ENCODE measurements around the gene MEIOB.

MEIOB gene

DNA sequence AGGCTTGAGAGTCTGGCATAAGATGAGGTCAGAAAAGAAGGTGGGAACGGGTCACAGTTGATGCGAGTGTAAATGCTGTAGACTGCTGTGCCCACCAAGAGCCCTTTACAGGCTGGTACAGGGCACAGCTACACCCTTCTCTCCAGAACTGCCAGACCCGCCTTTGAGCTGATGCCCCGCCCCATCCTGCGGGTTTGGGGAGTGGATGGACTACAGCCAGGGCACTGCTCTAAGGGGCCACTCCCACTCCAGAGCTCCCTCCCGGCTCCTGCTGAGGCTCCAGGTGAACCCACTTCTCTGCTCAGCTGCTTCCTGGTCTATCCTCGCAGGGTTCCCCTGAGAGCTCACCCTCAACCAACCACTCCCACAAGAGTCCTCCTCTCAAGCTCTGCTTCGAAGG is 12.3 kb downstream of the MEIOB start:
- DNase-seq (ENCODE audit: low read depth) = no peak

DNA sequence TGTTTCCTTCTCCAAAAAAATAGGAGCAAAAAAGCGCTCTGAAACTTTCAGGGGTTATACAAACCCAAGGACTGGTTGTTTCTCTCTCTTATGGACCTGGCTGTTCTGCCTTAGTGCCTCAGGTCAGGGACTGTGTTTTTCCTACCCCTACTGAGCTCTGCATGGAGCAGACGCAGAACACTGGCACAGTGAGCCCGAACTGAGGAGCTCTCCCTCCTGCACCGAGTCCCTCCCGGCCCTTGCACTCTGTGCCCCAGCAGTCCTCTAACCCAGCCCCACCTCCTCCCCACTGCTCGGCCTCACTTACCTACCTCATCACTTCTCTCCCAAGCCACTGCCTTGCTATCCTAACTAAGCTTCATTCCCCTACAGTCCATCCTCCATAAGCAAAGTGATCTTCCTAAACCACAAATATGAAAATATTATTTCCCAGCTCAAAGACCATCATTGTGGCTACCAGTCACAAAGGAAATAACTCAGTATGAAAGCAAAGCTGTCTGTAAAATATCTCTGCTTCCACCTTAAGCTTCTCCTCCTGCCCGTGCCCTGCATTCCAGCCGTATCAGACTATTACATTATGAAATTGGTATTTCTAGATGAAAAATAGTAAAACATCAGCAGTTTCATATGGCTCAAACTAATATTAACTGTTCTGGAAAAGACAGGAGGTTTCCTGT is 13.6 kb downstream of the MEIOB start:
- TF ChIP-seq CTCF (conservative IDR thresholded peaks at IDR 0.05; ENCODE audit: low read length) = no peak
- no peak overlapping the region for H3K4me3 ChIP-seq (ENCODE audit: low read length)
- no peak for DNase-seq (ENCODE audit: low read depth)

More for the DNA sequence above, 12.3 kb downstream of the MEIOB start:
- H3K4me3 ChIP-seq (ENCODE audit: low read length) = no peak overlapping the region
- no peak for TF ChIP-seq CTCF (conservative IDR thresholded peaks at IDR 0.05; ENCODE audit: low read length)

DNA sequence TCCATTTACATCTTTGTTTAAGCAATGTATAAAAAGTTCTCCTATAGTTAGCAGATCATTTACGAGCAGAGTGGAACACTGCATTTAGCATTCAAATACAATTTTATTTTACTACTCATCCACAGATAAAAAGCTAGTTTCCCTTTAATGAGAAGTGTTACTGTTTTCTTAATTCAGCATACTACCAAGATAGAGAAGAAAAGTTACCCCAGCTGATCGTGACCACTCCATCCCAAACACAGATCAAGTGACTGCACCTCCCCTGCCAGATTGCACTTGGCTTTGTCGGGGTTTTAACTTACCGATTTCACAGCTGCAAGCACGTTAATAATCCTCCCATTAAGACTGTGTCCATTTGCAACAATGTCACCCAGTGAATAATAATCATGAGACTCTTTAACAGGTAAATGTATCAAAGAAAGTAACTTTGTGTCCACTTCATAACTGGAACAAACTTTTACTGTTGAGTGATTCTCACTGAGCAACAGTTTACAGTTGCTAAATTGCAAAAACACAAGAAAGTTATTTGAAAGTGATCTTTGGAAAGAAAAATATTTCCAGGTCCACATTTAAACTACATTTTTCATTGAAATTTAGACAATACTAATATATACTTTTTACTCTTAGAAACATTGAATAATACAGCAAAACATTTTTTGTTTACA is 14.4 kb downstream of the MEIOB start:
- TF ChIP-seq CTCF (conservative IDR thresholded peaks at IDR 0.05; ENCODE audit: low read length) = no peak

GRCh38 chr16:1851793-1852192 is 20.2 kb downstream of the MEIOB start:
- no peak for DNase-seq (ENCODE audit: low read depth)
- no peak overlapping the region for H3K4me3 ChIP-seq (ENCODE audit: low read length)
- no peak for TF ChIP-seq CTCF (conservative IDR thresholded peaks at IDR 0.05; ENCODE audit: low read length)

More for the DNA sequence above, 14.4 kb downstream of the MEIOB start:
- H3K4me3 ChIP-seq (ENCODE audit: low read length) = no peak overlapping the region
- no peak for DNase-seq (ENCODE audit: low read depth)

GRCh38 chr16:1850981-1851380 is 21.0 kb downstream of the MEIOB start:
- no peak overlapping the region for H3K4me3 ChIP-seq (ENCODE audit: low read length)
- no peak for TF ChIP-seq CTCF (conservative IDR thresholded peaks at IDR 0.05; ENCODE audit: low read length)
- no peak for DNase-seq (ENCODE audit: low read depth)

DNA sequence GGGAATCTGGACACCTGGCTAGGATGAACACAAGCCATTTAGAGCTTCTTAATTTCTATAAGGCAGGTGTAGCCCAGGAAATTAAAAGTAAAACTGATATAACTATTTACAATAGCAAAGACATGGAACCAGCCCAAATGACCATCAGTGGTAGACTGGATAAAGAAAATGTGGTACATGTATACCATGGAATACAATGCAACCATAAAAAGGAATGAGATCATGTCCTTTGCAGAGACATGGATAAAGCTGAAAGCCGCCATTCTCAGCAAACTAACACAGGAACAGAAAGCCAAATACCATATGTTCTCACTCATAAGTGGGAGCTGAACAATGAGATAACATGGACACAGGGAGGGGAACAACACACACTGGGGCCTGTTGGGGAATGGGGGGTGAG is 25.5 kb downstream of the MEIOB start:
- DNase-seq (ENCODE audit: low read depth) = no peak

More for the DNA sequence above, 25.5 kb downstream of the MEIOB start:
- H3K4me3 ChIP-seq (ENCODE audit: low read length) = no peak overlapping the region
- no peak for TF ChIP-seq CTCF (conservative IDR thresholded peaks at IDR 0.05; ENCODE audit: low read length)

All from AG10803 (cell line).